ENCODE measurements around the gene MUC13.
"Not testable (repeated sequence)": the region's sequence is repeated elsewhere in the genome, so short reads cannot be mapped to it uniquely, and the experiment has no call there.

MUC13 gene

GRCh38 chr3:124960105-124960504, 25.6 kb upstream of the MUC13 start:
- Histone ChIP-seq H3K36me3 (no peaks in the 10 kb centered on the region), H3K4me1 (peaks cover 10% of the 10 kb centered on the region), H3K4me3 (ENCODE audit: low read depth, low read length) (no peak overlapping the region), H3K27me3 (no peaks in the 10 kb centered on the region), H3K9me3 (no peaks in the 10 kb centered on the region)
- TF ChIP-seq CTCF (IDR thresholded peaks at IDR 0.05; ENCODE audit: low read depth, low read length), result no peak
- no peak for DNase-seq

GRCh38 chr3:124957951-124958350, 23.4 kb upstream of the MUC13 start:
- H3K36me3 ChIP-seq; H3K27me3 ChIP-seq; H3K9me3 ChIP-seq; DNase-seq; H3K4me3 ChIP-seq (ENCODE audit: low read depth, low read length): not testable (repeated sequence)
- H3K4me1 ChIP-seq, result peaks cover 10% of the 10 kb centered on the region

GRCh38 chr3:124952282-124952855, 17.8 kb upstream of the MUC13 start:
- H3K4me3 ChIP-seq (ENCODE audit: low read depth, low read length), result no peak overlapping the region
- H3K36me3 ChIP-seq, result no peaks in the 10 kb centered on the region
- no peak for TF ChIP-seq CTCF (IDR thresholded peaks at IDR 0.05; ENCODE audit: low read depth, low read length)
- no peaks in the 10 kb centered on the region for H3K9me3 ChIP-seq
- H3K4me1 ChIP-seq, result peaks cover 3% of the 10 kb centered on the region
- DNase-seq, result no peak
- no peaks in the 10 kb centered on the region for H3K27me3 ChIP-seq

- DNase-seq, result peak; percentile 18
- no peak for TF ChIP-seq CTCF (IDR thresholded peaks at IDR 0.05; ENCODE audit: low read depth, low read length)
These were observed 17.1 kb upstream of the MUC13 start for GRCh38 chr3:124951511-124952281.

GRCh38 chr3:124950026-124950425, 15.5 kb upstream of the MUC13 start:
- DNase-seq, result no peak
- Histone ChIP-seq H3K27me3 (no peaks in the 10 kb centered on the region), H3K36me3 (no peaks in the 10 kb centered on the region), H3K9me3 (no peaks in the 10 kb centered on the region), H3K4me3 (ENCODE audit: low read depth, low read length) (no peak overlapping the region), H3K4me1 (peaks cover 3% of the 10 kb centered on the region)
- no peak for TF ChIP-seq CTCF (IDR thresholded peaks at IDR 0.05; ENCODE audit: low read depth, low read length)

More at GRCh38 chr3:124951511-124952281, 17.1 kb upstream of the MUC13 start:
- peaks cover 3% of the 10 kb centered on the region for H3K4me1 ChIP-seq
- H3K4me3 ChIP-seq (ENCODE audit: low read depth, low read length), result no peak overlapping the region
- no peaks in the 10 kb centered on the region for H3K9me3 ChIP-seq
- H3K27me3 ChIP-seq, result no peaks in the 10 kb centered on the region
- H3K36me3 ChIP-seq, result no peaks in the 10 kb centered on the region

- Histone ChIP-seq H3K4me1 (no peaks in the 10 kb centered on the region), H3K27me3 (no peaks in the 10 kb centered on the region)
These were observed 8.1 kb upstream of the MUC13 start for GRCh38 chr3:124942613-124943012.

More at GRCh38 chr3:124942613-124943012, 8.1 kb upstream of the MUC13 start:
- no peaks in the 10 kb centered on the region for H3K9me3 ChIP-seq
- DNase-seq, result no peak
- no peak overlapping the region for H3K4me3 ChIP-seq (ENCODE audit: low read depth, low read length)
- no peaks in the 10 kb centered on the region for H3K36me3 ChIP-seq
- no peak for TF ChIP-seq CTCF (IDR thresholded peaks at IDR 0.05; ENCODE audit: low read depth, low read length)

All from BE2C (cell line).